ACHN (cell line): ENCODE data around the gene PSRC1.
A peak's percentile ranks its signal among the peaks of the same experiment; 100 is the strongest.
"Not testable (repeated sequence)": the region's sequence is repeated elsewhere in the genome, so short reads cannot be mapped to it uniquely, and the experiment has no call there.

Experiments used
- DNase-seq: peaks from one replicate; pipeline ENCODE4 v3.0.0-alpha.2; 2015
- in situ Hi-C: cut with HindIII; loops from 2 replicates; pipeline ENCODE4 v1.10.0; 2017; ENCODE audit warnings: low sequenced_read_pairs, low pct_ligation_motif_present, low pct_unique_long_range_greater_than_20kb

Gene PSRC1

DNA sequence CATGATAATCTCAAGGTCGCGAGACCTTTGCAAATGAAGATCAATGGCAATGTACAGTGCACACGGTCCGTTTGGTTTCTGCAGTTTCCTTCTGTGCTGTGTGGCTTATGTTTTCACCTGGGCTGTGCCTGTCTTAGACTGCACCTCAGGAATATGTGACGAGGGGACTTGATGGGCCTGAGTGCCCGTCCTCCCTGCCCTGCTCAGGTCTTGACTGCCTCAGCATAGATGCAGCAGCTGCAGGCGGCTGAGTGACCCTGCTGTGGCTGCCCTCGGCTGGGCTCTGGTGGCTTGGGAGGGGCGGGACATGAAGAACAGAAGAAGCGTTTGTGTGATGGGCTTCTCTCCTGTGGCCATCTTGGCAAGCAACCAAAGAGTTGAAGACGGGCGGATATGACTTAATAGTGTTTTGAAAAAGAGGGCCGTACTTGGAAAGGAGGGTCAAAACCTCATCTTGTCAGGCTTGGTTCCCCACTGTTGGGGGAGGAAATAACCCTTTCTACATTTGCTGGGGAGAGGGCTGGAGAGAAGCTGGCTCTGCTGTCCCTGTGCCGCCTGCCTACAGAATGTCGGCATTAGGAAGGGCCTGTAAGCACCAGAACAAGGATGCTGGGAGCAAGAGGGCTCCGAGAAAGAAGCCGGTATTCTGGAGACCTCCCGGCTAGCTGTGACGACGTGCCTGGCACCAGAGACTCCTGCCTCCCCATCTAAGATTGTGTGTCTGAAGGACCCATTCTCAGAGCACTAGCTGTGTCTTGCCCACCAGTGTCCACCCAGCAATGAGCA, 16.8 kb upstream of the PSRC1 start:
- no peak for DNase-seq

DNA sequence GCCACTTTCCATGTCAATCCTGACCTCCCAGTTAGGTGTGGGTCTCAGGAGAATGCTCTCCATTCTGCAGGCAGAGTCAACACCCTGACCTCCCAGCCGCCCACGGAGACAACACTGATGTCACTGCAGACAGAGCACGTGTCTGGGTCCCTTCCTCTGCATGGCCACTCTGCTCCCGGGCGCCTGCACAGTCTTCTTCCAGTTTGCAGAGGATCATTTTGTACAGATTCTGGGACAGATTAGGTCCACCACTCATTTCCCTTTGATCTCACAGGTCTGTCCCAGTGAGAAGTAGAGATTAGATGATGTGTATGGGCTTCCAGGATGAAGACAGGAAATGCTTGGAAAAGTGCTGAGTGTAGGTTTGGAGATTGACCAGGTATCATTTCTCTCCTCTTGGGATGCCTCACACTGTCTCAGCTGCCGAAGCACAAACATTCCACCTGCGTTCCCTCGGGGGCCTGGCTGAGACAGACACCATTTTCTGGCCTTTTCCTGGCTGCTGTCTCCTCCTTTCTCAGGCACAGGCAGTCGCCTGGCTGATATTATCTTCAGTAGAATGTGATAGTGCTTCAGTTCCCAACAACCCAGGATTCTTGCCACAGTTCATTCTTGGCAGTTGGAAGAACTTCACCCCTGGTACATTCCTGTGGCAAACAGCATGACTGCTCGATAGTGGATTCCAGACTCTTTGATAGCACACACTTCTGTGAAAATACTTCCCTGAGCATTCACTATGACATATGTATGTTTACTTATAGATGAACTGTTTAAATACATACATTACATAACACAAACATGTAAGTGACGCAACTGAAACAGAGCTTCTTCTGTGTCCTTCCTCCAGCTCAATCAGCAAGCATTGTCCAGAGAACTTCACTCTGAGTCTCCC, 16.0 kb upstream of the PSRC1 start:
- in situ Hi-C loops, result no loop called here
- peak; percentile 36 for DNase-seq

More for the DNA sequence above, 16.8 kb upstream of the PSRC1 start:
- in situ Hi-C loops, result no loop called here

DNA sequence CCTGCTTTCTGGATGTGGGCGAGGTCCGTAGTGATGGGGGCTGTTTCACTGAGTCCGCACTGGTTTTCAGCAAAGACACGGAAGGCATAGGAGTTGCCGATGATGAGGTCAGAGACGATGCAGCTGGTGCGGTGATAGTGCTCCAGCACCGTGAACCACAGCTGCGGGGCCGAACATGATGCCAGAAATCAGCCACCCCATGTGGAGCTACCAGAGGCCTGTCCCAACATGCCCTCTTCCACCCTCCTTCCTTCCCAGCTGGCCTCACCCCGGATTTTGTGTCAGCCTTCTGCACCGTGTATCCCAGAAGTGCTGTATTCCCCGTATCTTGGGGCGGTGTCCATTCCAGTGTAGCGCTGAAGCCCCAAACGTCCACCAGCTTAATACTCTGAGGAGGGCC, 13.8 kb upstream of the PSRC1 start:
- in situ Hi-C loops, result no loop called here
- DNase-seq, result no peak

DNA sequence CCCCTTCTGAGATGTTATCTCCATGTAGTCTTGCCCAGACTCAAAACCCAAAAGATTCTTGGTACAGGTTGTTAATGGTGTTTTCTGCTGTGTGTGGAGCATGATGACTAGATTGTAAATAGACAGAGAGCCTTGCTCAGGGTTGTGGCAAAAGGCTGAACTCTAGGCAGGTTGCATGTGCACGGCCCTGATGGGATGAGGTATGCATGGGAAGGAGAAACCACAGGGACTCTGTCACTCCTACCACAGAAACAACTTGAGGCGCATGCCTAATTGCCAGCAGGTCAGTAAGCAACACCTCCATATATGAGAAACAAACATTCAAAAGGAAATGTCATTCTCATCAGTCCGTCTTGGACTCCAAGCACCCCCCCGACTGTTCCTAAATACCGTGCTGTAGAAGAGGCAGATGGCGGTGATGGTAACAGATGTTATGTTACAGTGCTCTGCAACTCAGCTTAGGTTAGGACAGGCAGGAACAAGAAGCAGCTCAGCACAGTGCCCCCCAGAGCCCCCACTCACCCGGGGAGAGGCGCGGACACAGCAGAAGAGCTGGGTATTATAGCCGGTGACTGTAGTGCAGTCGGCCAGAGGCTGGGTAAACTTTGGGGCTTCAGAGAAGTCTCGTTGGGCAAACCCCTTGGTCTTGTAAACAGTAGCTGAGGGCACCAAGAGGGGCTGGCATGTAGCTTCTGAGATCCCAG, 12.9 kb upstream of the PSRC1 start:
- in situ Hi-C loops, result no loop called here
- DNase-seq, result no peak

DNA sequence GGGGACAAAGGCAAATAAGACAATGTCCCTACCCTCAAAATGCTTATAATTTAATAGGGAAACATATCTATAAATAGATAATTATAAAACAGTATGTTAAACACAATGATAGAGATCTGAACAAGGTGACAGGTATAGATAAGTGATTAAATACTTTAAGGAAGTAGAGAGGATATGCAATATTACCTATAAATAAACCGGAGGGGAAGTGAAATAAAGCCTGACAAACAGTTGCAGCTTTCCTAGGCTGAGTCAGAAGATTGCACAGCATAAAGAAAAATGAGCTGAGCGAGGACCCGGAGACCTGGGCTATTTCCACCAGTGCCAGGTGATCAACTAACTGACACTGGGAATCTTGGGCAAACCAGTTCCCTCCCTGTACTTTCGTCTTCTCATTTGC, 11.5 kb upstream of the PSRC1 start:
- in situ Hi-C loops, result no loop called here
- DNase-seq, result no peak

DNA sequence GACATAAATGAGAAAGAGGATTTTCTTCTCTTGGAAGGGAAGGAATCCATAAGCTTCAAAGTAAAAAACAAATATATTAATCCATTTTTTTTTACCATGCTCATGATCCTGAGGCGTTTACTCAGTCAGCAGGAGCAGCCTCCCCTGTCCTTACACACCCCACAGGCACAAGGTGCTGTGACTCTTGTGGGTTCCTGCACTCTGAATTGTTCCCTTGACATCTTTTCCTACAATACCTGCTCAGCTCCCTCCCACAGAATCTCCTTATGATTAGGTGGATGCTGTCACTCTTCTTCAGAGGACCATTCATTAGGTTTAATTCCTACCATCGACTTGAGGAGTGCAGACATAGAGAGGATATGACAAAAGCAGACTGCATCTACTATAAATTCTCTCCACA, 10.1 kb upstream of the PSRC1 start:
- in situ Hi-C loops, result no loop called here

DNA sequence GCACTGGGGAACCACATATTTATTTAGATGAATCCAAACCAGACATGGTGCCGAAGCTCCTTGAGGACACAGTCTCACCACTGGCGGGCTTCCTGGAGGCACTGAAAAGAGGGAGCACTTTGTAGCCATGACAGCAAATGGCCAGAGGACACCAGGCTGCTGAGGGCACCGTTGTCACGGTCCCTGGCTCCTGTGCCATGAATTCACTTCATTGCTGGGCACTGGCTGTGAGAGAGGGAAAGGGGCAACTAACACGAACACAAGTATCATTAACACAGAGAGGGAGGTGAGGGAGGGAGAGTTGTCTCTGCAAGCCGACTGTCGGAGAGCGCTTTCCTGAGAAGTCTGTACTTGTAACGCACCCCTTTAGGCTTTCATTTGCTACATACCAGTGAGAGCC, 9.4 kb upstream of the PSRC1 start:
- in situ Hi-C loops, result no loop called here
- no peak for DNase-seq

More for the DNA sequence above, 10.1 kb upstream of the PSRC1 start:
- DNase-seq, result no peak

DNA sequence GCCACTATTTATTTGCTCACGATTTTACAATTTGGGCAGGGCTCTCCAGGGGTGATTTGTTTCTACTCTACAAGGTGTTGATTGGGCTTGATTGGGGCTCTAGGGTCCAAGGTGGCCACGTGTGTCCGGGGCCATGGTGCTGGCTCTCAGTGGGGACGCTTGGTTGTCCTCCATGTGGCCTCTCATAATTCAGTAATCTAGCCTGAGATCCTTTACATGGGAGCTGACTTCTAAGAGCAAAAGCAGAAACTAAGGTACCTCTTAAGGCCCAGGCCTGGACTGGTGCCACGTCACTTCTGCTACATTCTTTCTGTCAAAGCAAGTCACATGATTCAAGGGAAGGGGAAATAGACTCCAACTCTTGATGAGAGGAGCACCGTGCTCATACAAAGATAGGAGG, 8.1 kb upstream of the PSRC1 start:
- in situ Hi-C loops, result no loop called here
- no peak for DNase-seq

DNA sequence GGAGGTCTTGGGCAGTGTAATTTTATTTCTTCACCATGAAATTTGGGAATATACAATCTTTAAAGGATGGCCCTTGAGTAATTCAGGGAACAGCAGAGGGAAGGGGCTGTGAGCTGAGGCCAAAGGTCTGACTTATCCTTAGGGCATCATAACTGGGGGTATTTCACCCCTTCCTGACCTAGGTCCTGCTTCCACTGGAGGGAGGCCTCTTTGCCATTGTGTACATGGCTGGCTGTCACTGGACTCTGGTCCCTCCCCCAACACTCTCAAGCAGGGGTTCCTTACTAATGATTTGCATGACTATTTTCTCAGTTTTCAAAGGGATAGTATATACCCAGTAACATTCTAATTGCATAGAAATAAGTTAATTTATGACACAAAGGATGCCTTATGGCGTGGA, 7.2 kb upstream of the PSRC1 start:
- no peak for DNase-seq
- in situ Hi-C loops, result no loop called here

DNA sequence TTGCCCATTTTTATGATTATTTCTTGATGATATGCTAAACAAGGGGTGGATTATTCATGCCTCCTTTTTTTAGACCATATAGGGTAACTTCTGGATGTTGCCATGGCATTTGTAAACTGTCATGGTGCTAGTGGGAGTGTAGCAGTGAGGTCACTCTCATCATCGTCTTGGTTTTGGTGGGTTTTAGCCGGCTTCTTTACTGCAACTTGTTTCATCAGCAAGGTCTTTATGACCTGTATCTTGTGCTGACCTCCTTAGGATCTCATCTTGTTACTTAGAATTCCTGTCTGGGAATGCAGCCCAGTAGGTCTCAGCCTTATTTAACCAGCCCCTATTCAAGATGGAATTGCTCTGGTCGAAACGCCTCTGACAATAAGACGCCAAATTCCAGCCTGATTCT, 3.8 kb upstream of the PSRC1 start:
- in situ Hi-C loops, result not testable (repeated sequence)

DNA sequence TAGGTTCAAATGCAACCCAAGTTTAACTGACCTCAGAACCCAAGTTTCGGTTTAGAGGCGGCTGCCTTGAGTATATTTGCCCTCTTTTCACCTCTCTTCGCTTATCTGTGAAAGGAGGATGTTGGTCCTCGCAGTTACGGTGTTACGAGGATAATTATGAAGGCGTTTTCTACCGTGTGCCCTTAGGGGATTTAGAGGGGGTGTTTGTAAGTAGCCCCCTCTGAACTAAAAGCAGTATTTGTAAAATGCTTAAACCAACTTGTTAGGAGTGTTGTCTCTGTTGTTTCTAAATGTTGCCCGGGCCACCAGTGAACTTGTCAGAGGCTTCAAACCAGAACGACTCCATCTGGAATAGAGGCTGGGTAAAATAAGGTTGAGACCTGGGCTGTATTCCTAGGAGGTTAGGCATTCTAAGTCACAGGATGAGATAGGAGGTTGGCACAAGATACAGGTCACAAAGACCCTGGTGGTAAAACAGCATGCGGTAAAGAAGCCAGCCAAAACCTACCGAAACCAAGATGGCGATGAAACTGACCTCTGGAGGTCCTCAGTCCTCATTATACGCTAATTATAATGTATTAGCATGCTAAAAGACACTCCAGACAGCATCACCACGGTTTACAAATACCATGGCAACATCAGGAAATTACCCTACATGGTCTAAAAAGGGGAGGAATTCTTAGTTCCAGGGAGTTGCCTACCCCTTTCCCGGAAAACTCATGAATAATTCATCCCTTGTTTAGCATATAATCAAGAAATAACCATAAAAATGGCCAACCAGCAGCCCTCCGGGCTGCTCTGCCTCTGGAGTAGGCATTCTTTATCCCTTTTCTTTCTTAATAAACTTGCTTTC, 1.0 kb upstream of the PSRC1 start:
- no peak for DNase-seq
- in situ Hi-C loops, result no loop called here

More for the DNA sequence above, 3.8 kb upstream of the PSRC1 start:
- DNase-seq, result not testable (repeated sequence)

DNA sequence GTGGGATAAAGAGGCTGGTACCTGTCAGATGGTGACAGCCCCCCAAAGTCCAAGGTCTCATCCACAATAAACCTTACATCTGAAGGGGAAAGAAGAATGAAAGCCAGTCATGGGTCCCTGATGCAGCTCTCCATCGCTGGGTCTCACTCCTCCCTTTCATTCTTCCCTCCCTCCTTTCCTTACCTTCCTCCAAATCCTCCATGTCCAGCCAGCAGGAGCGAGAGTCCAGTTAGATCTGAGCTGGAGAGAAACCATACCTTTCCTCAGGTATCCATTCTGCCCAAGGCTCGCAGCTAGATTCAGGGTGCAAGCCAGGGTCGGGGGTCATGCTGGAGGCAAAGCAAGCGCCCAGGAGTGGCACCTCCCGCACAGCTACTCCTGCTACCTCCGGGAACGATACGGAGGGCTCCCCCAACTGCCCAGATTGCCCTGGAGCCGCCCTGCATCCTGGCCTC, 421 bp downstream of the PSRC1 start:
- in situ Hi-C loops, result no loop called here
- no peak for DNase-seq

DNA sequence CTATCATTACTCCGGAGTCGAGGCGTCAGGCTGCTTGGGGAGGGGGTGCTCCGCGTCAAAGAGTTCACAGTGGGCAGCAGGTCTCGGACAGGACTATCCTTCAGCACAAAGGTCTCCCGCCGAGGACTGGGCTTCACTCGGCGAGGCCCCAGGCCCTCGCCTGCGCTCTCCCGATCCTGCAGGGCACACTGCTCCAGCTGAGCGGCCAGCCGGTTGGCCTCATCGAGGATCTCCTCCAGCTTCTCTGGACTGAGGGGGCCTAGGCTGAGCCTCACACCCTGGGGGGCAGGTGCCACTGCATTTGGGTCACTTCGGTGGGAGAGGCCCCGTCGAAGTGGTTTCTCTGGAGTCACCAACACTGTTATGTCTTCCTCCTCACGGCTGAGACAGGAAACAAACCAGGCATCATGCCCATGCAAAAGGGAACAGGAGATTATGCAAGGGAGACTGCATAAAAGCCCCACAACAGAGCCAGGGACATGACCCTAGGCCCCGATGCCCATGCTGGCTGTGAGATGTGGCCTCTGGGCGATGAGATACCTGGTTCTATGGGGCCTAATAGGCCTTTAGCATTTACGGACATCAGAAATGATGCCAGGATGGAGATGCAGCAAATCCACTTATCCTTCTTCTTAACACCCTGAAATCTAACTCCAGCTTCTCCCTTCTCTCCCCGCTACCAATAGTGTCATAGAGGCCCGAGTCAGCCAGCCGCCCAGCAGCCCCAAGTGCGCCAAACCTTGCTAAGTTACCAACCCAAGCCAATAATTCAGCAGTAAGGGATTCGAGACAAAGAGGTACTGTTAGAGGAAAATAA, 1.1 kb downstream of the PSRC1 start:
- no peak for DNase-seq
- in situ Hi-C loops, result no loop called here

DNA sequence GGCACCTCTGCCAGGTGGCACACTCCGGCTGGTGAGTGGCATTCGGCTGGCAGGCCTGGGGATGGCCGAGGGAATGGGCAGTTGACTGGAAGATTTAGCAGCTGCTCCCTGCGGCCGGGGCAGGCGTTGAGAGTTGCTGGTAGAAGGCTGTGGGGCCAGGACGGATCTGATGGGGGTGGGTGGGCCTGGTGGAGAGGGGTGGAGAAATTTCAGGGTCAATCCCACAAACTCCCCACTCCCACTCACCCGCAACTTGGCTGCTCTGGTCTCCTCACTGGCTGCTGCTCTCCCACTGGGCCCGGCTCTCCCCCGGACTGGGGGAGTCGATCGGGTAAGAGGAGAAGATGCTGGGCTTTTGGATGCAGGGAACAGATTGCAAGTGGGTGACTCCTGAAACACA, 2.1 kb downstream of the PSRC1 start:
- in situ Hi-C loops, result no loop called here
- no peak for DNase-seq

DNA sequence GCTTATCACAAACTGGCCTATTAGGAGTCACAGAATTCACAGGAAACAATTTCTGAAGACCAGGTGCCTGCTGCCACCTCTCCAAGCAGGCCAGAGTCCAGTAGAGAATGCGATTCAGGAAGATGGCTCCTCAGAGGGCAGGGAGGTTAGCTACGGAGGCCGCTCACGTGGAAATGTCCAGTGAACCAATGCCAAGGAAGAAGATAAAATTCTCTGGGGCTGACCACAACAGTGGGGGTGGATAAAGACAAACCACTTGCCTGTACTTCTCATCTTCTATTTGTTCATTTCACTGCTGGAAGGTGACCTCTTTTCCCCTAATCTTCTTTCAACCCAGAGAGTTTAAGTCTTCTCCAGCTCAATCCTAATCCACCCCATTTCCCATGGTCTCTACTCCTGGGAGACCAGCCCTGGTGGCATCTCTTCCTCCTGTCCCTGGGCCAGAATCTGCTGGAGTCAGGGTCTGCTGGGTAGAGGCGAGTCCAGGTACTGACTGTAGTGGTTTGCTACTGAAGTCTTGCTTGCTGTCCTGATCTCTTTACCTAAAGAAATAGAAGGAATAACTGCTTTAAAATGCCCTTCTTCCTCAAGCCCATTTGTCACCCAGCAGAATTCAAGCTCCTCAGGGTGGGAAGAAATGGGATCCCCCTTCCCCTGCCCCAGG, 3.2 kb downstream of the PSRC1 start:
- DNase-seq, result peak; percentile 8
- in situ Hi-C loops, result loop anchor here (10.0 kb wide), 1 partner anchor 105 kb away; no protein-coding TSS in a partner anchor

DNA sequence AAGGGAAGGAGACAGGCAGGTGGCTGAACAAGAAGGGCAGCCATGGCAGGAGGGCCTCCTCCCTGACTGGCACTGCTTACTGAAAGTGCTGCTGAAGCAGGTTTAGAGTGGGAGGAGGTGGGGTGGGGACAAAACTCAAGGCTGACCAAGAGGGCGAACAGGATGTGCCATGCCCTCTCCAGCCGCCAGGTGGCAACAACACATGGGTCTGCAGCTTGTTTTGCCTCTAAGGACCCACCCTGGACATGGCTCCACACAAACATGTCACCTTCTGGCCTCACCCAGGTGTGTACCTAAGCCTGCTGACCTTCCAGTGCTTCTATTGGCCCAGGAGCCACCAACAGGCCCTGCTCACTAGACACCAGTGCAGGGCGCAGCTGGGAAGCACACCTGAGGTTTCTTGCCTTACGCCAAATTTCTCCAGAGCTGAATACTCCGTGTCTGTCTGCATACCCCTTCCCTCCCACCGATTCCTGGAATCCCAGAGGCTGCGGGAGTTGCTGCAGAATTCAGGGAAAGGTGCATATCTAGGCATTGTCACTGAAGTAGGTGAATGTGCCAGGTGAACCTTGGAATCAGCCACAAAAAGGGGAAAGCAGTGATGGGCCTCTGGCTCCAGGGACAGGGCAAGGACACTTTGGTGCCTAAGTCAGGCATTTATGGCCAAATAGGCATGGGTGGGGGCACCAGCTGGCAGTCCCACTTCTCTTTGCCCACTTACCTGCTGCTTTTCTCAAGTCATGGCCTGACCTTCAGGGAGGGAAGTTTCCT, 5.3 kb downstream of the PSRC1 start:
- in situ Hi-C loops, result loop anchor here (10.0 kb wide), 1 partner anchor 107 kb away; no protein-coding TSS in a partner anchor
- DNase-seq, result peak; percentile 61
